ENCODE results near the gene VPS13D.
"Not testable (repeated sequence)": the region's sequence is repeated elsewhere in the genome, so short reads cannot be mapped to it uniquely, and the experiment has no call there.

Gene VPS13D

GRCh38 chr1:12200208-12200607 lies 29.6 kb upstream of the VPS13D start:
- no peak for DNase-seq (ENCODE audit: low read depth in 2 of 2)

DNA sequence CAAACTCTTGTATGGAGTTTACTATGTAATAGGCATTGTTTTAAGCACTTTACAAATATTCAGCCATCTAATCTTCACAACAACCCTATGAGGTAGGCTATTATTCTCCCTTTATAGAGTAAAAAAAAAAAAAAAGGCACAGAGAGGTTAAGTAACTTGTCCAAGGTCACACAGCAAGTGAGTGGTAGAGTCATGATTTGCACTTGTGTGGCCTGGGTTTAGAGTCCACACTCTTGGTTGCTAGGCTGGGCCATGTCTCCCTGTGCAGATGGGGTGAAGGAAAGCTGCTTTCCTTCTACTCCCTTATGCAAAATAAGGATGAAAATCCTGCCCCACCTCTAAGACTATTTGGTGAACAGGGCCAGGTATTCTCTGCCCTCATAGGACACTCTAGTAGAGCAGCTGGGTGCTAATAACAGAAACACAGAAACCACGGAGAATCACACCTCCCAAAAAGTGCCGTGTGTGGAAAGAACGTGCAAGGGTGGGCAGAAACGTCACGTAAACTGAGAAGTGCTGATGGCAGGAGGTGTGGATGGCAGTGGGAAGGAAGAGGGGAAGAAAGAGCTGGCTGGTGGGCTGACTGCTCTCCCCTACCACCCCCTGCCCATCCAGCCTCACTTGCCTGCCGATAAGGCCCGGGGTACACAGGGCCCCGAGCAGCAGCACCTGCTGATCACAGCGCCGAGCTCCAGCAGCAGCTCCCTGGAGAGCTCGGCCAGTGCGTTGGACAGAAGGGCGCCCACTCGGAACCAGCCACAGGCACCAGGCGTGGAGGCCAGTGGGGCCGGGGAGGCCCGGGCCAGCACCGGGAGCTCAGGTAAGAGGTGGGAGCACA lies 28.3 kb upstream of the VPS13D start:
- no peak for DNase-seq (ENCODE audit: low read depth in 2 of 2)

GRCh38 chr1:12202190-12202497 lies 27.7 kb upstream of the VPS13D start:
- no peak for DNase-seq (ENCODE audit: low read depth in 2 of 2)

- DNase-seq (ENCODE audit: low read depth in 2 of 2): no peak
Measured at GRCh38 chr1:12202577-12202976, 27.3 kb upstream of the VPS13D start.

- no peak for DNase-seq (ENCODE audit: low read depth in 2 of 2)
Measured at GRCh38 chr1:12203216-12204007, 26.4 kb upstream of the VPS13D start.

DNA sequence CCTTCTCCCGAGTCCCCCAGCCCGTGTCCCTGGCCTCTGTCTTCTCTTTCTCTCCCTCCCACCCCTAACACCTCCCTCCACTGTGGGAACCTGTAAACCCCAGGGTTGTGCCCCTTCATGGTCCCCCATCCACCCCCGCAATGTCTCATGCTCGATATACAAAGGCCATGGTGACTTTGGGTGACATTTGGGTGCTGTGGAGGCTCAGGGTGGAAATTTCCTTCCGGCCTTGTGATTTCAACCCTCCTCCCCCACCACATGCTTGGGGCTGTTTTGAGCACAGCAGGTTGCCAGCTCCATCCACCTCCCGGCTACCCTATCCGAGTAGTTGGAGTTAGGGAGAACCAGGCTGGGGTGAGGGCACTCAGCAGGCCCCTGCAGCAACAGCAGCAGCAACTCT lies 25.7 kb upstream of the VPS13D start:
- peak; percentile 56 to 57 for DNase-seq (ENCODE audit: low read depth in 2 of 2)

GRCh38 chr1:12204754-12205658 lies 24.8 kb upstream of the VPS13D start:
- DNase-seq (ENCODE audit: low read depth in 2 of 2): no peak

DNA sequence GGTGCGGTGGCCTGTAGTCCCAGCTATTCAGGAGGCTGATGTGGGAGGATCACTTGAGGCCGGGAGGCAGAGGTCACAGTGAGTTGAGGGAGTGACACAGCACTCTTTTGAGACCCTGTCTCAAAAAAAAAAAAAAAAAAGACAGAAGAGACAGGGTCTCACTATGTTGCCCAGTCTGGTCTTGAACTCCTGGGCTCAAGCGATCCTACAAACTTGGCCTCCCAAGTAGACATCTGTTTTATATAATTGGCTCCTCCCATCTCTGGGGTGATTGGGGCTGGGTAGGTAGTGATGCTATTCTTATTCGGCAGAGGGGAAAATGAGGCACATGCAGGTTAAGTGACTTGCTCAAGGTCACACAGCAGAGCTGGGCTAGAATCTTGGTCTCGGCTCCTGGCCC lies 23.6 kb upstream of the VPS13D start:
- no peak for DNase-seq (ENCODE audit: low read depth in 2 of 2)

GRCh38 chr1:12206792-12207424 lies 22.9 kb upstream of the VPS13D start:
- DNase-seq (ENCODE audit: low read depth in 2 of 2): no peak

GRCh38 chr1:12208271-12208670 lies 21.6 kb upstream of the VPS13D start:
- DNase-seq (ENCODE audit: low read depth in 2 of 2): no peak

- DNase-seq (ENCODE audit: low read depth in 2 of 2): peak; percentile 66 to 74
Measured at GRCh38 chr1:12208764-12209494, 20.9 kb upstream of the VPS13D start.

DNA sequence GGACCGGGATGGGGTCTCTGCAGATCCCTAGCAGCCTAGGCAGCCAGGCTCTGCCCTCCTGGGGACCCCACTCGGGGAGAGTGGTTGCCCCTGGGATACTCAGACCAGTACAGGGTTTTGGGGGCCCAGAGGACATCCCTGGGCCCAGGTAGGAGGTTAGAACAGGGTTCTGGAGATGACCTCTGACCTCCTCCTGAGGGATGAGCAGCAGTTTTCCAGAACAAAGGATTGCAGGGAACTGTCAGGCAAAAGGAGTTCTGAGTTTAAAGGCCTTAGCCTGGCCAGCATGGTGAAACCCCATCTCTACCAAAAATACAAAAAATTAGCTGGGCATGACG lies 20.4 kb upstream of the VPS13D start:
- no peak for DNase-seq (ENCODE audit: low read depth in 2 of 2)

DNA sequence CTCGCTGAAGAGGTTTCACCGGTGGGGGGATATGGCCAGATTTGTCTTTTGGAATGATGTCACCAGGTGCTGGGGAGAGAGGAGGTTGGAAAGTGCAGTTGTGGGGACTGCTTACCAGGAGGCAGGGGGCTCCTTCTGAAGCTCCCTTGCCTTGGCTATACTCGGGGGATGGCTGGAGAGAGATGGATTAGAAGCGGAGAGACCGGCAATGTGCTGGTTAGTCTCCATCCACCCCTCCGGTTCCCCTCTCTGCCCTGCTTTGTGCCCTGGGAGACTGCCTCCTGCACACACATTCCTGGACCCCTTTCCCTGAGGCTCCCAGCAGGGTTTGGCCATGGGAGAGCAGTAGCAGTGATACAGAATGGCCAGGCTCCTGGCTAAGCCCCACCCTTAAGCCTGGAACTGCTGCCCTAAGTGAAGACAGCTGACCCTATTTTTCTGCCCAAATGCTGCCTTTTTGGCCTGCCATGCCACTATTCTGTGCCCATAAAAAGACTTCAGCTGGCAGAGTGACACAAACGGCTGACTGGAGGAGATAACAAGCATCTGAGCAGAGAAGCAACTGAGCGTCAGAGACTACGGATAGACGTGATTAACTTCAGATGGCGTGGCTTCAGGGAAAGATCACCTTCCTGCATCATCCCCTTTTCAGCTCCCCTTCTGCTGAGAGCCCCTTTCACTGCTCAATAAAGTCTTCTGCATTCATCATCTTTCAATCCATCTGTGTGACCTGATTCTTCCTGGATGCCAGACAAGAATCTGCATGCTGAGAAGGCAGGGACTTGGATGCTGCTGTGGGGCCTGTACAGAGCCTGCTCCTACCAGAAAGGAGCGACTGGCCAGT lies 14.5 kb upstream of the VPS13D start:
- no peak for DNase-seq (ENCODE audit: low read depth in 2 of 2)

DNA sequence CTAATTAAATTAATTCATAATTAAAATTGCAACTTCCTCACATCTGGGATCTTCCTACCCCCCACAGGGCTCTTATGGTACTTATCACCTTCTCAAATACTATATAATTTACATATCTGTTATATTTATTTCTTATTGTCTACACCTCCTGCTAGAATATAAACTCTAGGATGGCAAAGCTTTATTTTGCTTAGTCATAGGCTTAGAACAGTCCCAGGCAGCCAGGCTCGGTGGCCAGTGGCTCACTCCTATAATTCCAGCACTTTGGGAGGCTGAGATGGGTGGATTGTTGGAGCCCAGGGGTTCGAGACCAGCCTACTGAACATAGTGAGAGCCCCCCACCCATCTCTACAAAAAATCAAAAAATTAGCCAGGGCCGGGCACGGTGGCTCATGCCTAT lies 10.0 kb upstream of the VPS13D start:
- DNase-seq (ENCODE audit: low read depth in 2 of 2): no peak

GRCh38 chr1:12220890-12221289 lies 8.9 kb upstream of the VPS13D start:
- DNase-seq (ENCODE audit: low read depth in 2 of 2): no peak

DNA sequence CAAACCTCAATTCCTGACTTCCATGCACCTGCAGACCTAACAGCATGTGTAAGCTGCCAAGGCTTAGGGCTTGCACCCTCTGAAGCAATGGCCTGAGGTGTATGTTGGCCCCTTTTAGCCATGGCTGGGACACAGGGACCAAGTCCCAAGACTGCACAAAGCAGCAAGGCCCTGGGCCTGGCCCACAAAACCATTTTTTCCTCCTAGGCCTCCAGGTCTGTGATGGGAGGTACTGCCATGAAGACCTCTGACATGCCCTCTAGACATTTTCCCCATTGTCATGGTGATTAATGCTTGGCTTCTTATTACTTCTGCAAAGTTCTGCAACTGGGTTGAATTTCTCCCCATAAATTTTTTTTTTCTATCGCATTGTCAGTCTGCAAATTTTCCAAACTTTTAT lies 7.1 kb upstream of the VPS13D start:
- DNase-seq (ENCODE audit: low read depth in 2 of 2): not testable (repeated sequence)

GRCh38 chr1:12224092-12224491 lies 5.7 kb upstream of the VPS13D start:
- DNase-seq (ENCODE audit: low read depth in 2 of 2): not testable (repeated sequence)

- no peak for DNase-seq (ENCODE audit: low read depth in 2 of 2)
Measured at GRCh38 chr1:12228979-12229378, 851 bp upstream of the VPS13D start.

DNA sequence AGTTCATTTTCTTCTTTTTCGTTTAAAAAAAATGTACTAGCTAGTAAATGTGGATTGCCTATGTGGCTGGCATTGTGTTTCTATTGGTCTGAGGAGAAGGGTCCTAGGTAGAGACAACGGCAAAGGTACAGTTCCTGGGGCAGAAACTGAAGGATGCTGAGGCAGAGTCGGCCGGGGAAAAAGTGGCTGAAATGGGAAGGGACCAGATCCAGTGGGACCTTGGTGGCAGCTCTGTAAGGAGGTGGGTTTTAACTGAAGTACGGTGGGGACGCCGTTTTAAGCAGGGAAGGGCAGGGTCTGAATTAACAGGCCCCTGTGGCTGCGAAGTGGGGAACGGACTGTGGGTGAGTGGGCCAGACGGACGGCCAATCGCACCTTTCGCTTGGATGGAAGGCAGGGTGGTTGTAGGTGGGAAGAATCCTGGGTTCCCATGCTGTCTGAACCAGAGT lies 420 bp upstream of the VPS13D start:
- DNase-seq (ENCODE audit: low read depth in 2 of 2): no peak

Data from activated CD8-positive, alpha-beta memory T cell treated with anti-CD3 and anti-CD28 coated beads for 4 hours (primary cell).